Ammon's horn (tissue), 1 donor: ENCODE measurements around the gene EDC4.
A peak's percentile ranks its signal among the peaks of the same experiment; 100 is the strongest.
"Not testable (repeated sequence)": the region's sequence is repeated elsewhere in the genome, so short reads cannot be mapped to it uniquely, and the experiment has no call there.

Experiments
- DNase-seq: peaks from one replicate; pipeline ENCODE4 v3.0.0-alpha.2; 2016; ENCODE audit warnings: low spot score

The EDC4 gene

DNA sequence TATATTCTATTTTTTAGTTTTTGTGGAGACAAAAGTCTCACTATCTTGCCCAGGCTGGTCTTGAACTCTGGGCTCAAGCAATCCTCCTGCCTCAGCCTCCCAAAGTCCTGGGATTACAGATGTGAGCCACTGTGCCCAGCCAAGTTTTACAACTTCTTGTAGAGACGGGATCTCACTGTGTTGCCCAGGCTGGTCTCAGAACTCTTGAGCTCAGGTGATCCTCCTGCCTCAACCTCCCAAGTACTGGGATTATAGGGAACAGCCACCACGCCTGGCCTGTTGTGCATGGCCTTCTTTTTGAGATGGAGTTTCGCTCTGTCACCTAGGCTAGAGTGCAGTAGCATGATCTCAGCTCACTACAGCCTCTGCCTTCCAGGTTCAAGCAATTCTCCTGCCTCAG is 19.2 kb upstream of the EDC4 start:
- DNase-seq = no peak

DNA sequence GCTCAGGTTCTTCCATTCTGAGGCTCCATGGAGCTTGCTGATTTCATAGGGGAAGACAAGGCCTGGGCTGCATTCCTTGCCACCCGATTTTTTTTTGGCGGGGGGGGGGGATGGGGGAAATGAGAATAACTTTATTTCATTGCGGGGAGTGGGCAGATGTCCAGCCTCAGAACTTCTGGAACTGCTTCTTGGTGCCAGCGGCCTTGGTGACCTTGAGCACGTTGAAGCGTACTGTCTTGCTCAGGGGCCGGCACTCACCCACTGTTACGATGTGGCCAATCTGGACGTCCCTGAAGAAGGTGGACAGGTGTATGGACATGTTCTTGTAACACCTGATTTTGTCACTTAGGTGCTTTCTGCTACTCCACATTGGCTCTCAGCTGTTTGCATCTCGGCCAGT is 17.1 kb upstream of the EDC4 start:
- no peak for DNase-seq

DNA sequence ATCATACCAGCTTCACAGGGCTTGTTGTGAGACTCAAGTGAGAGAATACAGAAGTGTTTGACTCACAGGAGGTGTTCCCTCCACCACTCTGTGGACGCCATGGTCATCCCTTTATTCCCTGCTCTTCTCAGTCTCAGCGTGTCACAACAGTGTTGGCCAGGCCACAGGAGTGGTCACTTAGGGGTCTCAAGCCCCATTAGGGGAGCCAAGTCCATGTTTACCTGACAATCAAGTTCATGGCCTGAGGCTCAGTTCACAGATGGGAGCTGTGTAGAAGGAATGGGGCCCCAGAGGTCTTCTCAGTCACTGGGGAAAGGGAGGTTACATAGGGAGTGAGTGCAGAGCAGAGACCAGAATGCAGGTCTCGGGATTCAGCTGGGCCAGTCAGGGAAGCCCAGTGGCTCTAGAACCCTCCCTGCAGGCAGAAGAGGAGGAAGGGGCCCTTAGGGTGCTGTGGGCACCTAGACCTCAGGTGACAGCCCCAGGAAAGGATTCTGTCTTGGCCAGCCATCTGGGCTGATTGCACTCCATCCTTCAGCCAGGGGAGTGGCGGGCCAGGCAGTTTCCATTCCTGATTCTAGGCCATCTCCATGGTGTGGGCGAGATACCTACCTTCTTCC is 15.8 kb upstream of the EDC4 start:
- DNase-seq = no peak

DNA sequence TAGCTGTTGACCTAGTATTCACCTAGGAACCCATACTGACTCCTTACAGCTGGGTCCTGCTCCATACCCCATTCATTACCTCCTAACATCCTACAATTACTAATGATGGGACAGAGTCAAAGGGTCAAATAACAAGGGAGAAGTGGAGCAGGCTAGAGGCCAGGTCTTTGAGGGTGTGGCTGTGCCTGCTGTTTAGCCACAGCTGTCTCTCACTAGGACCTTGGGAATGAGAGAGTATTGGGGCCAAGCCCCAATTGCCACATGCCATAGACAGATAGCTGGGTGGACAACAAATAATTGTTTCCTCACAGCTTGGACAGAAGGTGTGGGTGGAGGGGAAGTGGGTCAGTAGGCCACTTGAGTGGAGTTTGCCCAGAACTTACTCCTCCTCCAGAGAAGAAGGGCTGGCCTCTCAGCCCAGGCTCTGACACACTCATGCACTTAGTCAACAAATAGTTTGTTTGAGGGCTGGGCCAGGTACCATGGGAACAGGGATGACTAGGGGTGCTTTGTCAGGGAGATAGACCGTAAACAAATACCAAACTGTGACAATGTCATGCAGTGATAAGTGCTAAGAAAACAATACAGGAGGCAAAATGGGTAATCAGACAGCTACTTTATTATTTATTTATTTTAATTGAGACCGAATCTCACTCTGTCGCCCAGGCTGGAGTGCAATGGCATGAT is 15.2 kb upstream of the EDC4 start:
- DNase-seq = no peak

DNA sequence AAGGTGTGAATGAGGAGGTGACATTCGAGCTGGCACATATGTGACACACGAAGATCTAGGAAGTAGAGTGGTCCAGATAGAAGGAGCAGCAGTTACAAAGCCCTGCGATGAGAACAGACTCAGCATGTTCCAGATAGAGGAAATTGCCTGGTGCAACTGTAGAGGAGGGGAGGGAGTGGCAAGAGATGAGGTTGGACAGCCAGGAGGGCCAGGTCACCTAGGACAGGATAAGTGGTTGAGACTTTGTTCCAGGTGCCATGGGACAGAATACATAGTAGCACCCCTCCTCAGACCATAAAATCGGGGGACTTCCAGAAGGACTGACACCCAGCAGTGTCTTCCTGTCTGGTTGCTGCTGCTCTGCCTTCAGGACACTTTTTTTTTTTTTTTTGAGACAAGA is 14.4 kb upstream of the EDC4 start:
- no peak for DNase-seq

- no peak for DNase-seq
Observed at GRCh38 chr16:67860589-67861398, 12.1 kb upstream of the EDC4 start.

DNA sequence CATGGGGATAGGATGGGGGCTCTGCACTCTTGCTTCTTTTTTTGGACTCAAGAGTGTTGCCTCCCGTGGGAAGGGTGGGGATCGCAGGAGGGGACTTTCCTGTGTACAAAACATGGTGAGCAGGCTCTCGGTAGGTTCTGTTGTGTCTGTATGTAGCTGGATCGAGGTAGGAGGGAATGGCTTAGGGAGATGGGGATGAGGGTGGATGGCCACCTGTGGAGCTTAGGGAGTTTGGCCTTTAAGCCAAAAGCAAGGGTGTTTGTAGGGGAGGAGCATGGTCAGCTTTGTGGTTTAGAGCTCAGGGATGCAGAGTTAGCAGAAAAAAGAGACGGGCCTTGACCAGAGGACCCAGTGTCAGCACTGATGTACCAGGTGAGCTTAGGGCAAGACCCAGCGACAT is 11.0 kb upstream of the EDC4 start:
- DNase-seq = no peak

- no peak for DNase-seq
Observed at GRCh38 chr16:67862623-67863583, 9.9 kb upstream of the EDC4 start.

DNA sequence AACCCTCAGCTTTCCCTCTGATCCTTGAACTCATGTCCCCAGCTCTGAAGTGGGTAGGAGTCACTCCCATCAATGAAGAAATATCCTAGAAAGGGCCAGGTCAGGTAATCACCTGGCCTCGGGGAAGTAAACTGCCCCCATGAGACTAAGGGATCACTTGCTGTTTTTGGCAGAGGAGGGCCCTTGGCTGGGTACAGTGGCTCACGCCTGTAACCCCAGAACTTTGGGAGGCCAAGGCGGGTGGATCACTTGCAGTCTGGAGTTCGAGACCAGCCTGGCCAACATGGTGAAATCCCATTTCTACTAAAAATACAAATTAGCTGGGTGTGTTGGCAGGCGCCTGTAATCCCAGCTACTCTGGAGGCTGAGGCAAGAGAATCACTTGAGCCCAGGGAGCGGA is 8.8 kb upstream of the EDC4 start:
- DNase-seq = not testable (repeated sequence)

DNA sequence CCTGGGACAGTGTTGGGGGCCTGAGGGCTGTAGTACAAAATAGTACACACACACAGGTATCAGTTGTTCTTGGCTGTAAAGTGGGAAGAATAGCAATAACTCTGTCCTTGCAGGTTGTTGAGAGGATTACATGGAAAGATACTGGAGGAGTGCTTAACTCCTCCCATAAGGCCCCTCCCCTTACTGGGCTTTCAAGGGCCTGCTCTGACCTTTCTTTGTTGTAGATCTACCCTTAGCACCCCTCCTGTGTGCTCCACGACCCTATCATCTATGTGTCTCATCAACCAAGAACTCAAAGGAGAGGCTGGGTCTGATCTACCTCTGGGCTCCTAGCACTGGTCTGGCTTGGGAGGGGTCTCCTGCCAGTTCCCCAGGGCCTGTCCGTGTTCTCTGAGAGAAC is 8.3 kb upstream of the EDC4 start:
- DNase-seq = no peak

GRCh38 chr16:67865318-67865717 is 7.5 kb upstream of the EDC4 start:
- no peak for DNase-seq

DNA sequence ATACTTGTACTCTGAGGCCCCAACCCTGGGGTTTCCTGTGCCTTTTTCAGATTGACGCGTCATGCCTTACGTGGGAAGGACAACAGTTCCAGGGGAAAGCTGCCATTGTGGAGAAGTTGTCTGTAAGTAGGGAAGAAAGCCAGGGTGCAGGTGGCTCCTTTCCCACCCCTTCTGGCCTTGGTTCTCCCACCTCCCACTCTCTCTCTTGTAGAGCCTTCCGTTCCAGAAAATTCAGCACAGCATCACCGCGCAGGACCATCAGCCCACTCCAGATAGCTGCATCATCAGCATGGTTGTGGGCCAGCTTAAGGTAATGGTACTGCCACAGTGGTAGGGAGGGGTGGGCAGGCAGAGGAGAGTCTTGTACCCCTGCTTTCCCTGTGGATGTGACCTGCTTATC is 4.6 kb upstream of the EDC4 start:
- peak; percentile 37 for DNase-seq

DNA sequence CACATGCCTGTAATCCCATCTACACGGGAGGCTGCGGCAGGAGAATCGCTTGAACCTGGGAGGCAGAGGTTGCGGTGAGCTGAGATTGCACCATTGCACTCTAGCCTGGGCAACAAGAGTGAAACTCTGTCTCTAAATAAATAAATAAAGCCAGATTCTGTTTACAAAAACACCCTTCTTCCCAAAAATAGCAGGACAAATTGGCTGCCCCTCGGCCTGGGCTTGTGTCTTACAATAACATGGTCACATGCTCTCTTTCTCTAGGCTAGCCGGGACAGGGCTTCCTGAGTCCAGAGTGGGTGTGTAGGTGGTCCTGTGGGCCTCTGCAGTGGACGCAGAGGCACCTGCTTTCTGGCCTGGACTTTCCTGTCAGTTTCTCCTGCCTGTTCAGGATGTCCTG is 3.2 kb upstream of the EDC4 start:
- no peak for DNase-seq

DNA sequence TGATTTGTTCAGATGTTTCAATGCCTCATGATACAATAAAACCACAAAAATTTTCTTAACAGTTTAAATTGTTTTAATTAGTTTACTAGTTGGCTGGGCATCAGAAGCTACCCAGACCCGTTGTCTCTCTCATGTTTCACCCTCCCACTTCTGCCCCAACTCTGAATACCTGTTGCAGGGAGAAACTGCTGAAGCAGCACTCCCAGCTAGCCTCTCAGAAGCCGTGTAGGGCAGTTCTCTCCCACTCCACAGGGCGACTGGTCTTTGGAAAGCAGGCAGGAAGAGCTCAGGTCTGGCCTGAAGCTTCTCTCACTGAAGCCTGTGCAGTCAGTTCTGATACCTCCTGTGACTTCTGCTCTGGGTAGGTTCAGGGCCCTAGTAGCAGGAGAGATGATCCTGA is 1.6 kb upstream of the EDC4 start:
- DNase-seq = no peak

GRCh38 chr16:67872131-67872630 is 671 bp upstream of the EDC4 start:
- no peak for DNase-seq

GRCh38 chr16:67873435-67874370 is 851 bp downstream of the EDC4 start:
- DNase-seq = no peak

DNA sequence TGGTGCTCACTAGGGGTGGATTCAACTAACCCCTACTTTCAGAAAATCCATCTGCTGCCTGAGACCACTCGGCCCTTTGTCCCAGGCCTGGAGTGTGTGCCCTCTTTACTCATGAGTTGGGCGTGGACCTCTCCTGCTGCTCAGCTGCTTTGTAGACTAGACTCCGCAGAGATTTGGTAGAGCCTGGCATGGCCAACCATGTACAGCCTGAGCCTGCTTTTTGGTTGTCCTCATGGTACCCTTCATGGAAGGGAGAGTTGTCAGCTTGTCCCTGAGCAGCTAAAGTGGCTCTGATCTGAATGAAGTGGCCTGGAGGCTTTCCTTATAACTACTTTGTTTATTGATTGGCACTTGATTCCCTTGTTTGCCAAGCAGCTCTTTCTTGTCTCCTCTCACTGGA is 1.5 kb downstream of the EDC4 start:
- no peak for DNase-seq

GRCh38 chr16:67877064-67877463 is 4.2 kb downstream of the EDC4 start:
- DNase-seq = no peak

DNA sequence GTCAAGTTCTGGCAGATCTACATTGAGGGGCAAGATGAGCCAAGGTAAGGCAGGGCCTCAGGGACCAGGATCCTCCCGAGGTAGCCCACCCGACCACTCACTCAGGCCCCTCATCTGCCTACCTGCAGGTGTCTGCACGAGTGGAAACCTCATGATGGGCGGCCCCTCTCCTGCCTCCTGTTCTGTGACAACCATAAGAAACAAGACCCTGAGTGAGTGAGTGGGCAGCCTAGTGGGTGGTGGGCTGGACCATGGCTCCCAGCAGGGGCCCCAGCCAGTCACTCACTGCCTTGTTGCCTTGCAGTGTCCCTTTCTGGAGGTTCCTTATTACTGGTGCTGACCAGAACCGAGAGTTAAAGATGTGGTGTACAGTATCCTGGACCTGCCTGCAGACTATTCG is 5.4 kb downstream of the EDC4 start:
- DNase-seq = no peak

- DNase-seq = no peak
Observed at GRCh38 chr16:67878846-67879245, 6.0 kb downstream of the EDC4 start.

DNA sequence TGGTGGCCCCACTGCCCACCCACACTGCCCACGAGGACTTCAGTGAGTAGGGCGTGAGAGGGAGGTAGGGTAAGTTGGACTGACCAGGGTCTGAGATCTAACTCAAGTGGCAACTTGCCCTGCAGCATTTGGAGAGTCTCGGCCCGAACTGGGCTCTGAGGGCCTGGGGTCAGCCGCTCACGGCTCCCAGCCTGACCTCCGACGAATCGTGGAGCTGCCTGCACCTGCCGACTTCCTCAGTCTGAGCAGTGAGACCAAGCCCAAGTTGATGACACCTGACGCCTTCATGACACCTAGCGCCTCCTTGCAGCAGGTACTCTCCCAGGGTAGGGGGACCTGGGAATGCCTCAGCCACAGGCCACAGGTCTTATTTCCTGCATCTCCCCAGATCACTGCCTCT is 6.6 kb downstream of the EDC4 start:
- DNase-seq = no peak
